Measurements from ENCODE around the gene CSTPP1.
A peak's percentile ranks its signal among the peaks of the same experiment; 100 is the strongest.

Gene CSTPP1, protein sequence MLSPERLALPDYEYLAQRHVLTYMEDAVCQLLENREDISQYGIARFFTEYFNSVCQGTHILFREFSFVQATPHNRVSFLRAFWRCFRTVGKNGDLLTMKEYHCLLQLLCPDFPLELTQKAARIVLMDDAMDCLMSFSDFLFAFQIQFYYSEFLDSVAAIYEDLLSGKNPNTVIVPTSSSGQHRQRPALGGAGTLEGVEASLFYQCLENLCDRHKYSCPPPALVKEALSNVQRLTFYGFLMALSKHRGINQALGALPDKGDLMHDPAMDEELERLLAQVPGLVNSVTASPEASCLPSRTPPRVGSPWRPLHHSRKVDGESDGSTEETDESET

DNA sequence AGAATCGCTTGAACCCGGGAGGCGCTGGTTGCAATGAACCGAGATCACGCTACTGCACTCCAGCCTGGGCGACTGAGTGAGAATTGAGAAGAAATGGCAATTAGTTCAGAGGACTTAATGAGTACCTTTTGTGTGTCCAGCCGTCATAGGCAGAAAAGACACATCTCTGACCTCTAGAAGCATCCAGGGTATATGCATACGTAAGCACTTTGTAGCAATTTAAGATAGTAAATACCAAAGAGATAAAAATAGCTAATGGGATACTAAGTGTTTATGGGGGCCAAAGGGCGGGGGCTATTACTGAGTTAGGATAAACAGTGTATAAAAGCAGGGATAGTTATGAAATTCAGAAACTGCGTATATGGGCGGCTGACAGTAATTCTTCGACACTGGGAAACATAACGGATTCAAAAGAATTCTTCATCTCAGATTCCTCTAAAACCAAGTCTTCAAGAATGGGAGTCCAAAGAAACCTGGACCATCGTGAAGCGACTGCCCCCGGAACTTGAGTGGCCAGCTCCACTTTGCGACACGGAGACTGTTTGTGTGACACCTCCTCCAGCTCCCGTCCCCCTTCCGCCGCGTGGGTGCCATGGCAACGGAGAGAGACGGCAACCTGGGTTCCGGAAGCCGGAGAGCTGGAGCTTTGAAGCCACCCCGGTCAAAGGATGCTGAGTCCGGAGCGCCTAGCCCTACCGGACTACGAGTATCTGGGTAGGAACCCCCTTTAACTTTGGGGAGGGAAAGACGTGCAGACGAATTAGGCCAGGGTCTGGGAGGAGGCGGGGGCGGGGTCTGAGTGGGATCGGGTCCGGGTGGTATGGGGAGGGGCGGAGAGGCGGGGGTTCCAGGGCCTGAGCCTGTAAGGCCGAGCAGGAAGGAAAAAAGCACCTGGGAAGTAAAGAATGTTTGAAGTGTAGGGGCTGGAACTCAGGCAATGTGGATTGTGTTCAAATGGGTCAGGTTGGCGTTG lies at the start of gene CSTPP1:
CSTPP1 (plus strand) TSS at position 624 of the 973 bp plus-strand sequence; CDS start at position 669, 45 bp downstream.
- DNase-seq: peak; percentile 83 to 95

DNA sequence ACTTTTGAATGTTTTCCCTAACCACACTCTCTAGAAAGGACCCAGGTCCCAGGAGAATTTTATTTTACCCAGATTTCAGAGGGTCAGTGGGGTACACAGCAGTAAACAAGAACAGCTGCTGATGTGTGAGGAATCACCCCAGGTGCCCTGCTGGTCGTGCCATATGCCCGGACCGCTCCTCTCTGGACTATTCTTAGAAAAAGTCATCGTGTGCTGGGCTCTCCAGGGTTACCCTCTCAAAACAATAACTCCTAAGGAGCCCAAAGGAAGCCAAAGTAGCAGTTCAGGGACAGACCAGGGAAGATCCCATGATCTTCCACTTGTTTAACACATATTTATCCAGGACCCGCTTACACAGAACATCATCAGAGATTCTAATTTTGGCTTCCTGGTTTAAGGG lies 47.9 kb upstream of the CSTPP1 start:
- no peak for DNase-seq

DNA sequence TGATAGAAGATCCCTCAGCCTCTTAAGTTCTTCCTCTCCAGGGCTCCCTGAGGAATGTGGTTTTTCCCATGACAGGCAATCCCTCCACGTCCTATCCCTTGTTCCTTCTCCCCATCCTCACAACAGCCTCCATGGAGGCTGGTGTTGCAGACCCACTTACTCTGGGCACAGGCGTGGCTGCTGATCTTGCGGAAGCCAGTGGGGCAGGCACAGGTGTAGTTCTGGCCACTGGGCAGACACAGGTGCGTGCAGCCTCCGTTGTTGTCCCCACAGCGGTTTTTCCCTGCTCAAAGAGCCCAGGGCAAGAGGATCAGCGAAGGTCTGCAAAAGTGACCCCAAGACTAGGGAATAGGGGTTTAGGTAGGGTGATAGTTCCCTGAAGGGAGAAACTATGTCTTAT lies 47.3 kb upstream of the CSTPP1 start:
- DNase-seq: no peak

DNA sequence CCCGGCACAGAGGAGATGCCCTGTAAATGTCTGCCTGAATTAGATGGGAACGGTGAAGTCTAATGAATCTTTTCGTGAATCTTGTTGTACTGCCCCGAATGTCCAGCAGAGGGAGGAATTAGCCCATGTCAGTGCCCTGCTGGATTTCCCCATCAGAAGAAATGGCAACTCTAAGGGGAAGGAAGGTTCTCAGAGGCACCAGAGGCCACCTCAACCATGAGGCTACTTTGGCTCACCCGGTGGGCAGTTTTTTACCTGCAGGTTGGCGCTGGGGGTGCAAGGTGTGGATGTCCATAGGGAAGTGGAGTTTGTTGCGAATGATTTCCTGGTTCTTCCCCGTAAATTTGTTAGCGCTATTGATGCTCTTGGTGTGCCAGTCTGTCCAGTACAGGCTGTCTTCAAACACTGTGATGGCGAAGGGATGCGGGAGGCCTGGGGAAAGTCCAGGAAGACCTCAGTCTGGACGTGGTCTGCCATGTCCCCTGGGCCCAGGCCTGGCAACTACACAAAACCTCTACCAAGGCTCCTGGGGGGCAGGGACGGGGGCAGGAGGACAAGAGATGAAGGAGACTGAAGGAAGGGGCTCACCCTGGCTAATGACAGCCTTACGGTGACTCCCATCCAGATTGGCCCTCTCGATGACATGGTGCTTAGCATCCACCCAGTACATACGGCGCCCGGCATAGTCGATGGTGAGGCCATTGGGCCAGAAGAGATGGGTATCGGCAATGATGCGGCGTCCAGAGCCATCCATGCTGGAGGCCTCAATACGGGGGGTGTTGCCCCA lies 46.7 kb upstream of the CSTPP1 start:
- peak; percentile 66 to 97 for DNase-seq

DNA sequence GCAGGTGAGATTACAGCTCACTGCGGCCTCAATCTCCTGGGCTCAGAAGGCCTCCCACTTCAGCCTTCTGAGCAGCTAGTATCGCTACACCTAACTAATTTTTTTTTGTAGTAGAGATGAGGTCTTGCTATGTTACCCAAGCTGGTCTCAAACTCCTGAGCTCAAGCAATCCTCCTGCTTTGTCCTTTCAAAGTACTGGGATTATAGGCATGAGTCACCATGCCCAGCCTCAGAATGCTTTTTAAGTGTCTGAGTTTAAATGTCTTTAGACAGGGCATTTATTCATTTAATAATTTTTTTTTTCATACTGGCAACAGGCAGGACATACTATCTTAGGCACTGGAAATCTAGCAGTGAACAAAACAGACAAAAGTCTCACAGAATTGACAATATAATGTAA lies 45.9 kb upstream of the CSTPP1 start:
- no peak for DNase-seq

DNA sequence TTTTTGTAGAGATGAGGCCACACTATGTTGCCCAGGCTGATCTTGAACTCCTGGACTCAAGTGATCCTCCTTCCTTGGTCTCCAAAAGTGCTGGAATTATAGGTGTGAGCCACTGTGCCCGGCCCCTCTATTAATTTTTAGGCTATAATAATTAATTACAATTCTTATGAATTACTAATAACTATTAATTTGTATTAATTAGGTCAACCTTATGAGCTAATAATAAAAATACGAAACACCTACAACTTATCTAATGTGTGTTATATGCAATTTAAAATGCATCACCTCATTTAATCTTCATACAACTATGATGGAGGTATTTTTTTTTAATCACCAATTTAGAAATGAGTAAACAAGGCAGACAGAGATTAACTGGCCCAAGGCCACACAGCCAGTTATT lies 44.5 kb upstream of the CSTPP1 start:
- DNase-seq: no peak

DNA sequence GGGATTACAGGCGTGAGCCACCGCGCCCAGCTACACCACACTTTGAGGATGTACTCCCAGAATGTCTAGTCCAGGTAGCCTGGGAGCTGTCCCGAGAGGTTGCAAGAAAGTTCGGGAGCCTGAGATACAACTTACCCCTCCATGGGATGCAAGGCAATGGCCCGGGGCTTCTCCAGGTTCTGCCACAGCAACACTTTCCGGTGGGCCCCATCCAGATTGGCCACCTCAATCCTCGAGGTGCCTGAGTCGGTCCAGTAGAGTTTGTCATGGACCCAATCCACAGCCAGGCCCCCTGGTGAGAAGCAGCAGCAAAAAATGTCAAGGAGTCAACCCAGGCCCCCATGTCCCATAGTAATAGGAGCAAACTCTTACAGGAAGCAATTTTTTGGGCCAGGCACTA lies 43.7 kb upstream of the CSTPP1 start:
- DNase-seq: no peak

DNA sequence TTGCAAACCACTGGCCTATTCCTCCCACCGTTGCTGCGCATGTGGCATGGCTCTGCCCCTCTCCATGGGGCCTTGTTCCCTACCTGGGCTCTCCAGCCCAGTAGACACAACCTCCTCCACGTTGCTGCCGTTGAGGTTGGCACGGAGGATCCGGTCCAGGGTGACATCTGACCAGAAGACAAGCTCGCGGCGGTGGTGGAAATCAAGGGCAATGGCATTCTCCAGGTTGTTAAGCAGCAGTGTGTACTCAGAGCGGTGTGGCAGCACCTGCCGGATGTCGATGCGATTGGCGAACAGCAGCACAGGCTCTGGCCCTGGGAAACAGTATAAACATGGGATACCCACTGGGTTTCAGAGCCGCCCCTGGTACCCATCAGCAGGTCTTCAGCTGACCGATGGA lies 42.1 kb upstream of the CSTPP1 start:
- no peak for DNase-seq

DNA sequence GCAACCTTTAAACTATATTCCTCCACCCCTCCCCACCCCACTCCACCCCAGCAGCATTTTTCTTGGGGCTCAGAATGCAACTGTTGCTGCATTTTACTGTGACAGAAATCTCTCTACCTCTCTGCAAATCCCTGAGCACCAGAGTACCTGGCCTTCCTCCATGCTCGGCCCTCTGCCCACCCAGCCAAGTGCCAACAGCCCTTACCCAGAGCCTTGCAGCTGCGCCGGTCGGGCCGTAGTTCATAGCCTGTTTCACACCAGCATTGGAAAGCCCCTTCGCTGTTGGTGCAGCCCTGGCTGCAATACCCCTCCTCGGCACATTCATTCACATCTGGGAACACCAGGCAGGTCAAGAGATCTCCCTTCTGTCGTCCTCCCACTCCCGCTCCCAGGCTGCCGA lies 41.6 kb upstream of the CSTPP1 start:
- no peak for DNase-seq

DNA sequence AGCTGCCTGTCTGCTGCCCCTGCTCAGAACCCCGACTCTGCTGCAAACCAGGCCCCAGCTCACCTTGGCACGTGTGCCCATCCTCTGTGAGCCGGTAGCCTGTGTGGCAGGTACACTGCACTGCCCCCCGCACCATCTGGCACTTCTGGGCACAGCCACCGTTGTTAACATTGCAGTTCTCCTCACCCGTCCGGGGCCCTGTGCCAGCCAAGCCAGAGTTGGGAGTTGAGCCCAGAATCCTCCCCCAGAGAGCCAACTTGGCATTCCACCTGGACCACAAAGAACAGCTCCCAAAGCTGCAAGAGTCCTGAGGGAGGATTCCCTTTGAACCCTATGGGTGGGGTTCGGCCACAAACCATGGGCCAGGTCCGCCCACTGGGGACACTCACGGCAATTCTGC lies 40.7 kb upstream of the CSTPP1 start:
- DNase-seq: no peak

DNA sequence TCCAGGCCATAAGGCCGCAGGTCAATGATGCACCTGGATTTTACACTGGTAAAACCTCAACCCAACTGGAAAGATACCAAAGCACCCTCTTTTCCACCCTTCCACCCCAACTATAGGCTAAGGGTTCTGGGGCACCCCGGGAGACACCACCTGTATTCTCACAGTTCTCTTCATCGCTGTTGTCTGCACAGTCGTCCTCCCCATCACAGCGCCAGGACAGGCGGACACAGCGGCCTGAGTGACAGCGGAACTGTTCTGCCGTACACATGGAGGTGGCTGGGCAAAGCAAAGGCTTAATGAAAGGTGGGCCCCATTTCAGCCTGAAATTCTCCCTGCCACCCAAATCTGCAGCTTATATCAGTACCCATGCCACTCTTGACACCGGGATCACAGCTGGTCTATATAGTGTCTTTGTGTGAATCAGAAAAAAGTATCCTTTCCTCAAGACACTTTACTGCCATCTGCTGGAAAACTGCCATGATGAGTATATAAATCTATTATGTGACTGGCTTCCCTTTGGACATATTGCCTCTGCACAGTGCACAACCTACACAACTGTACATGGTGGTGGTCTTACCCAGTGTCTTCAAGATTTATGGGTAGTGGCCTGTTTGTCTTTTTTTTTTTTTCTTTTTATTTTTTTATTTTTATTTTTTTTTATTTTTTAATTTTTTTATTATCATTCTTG lies 39.7 kb upstream of the CSTPP1 start:
- peak; percentile 57 to 76 for DNase-seq

DNA sequence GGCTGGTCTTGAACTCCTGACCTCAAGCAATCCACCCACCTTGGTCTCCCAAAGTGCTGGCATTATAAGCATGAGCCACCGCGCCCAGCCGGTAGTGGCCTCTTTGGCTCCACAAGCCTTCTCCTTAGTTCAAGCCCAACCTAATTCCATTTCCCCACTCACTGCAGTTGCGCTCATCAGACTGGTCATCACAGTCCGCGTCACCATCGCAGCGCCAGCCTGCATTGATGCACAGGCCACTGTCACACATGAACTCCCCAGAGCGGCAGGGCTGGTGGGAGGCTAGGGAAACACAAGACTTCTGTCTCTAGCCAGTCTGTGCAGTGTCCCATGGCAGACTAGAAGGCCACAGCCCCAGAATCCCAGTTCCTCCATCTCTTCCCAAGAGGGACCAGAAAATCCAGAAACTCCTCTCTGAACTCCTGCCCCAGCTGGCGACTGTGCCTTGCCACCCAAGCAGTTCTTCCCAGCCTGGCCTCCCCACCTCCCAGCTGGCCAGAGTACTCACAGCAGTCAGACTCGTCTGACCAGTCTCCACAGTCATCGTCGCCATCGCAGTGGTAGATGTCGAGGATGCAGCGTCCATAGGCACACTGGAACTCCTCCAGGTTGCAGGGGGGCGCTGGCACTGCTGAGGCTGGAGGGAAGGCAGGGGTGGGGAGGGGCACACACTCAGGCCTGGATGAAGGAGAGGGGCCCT lies 38.0 kb upstream of the CSTPP1 start:
- DNase-seq: no peak

DNA sequence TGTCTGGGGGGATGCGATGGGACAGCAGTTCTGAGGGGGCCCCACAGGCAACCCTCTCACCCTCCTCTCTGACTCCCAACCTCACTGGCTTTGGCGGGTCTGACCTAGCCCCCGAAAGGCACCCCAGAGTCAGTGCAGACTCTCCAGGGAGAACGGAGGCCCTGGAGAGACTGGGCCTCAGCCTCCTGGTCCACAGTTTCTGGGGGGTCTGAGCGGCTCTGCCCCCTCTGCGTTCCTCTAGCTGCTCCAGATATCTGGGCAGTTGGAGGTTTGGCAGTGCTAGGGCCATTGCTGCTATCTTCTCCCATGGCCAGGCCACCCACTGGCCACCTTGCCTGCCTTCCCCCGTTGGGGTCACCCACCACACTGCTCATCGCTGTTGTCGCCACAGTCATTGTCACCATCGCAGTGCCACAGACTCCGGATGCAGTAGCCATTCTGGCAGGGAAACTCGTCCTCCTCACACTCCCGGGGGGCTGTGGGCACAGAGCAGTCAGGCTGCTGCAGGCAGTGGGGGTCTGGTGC lies 37.0 kb upstream of the CSTPP1 start:
- DNase-seq: no peak

DNA sequence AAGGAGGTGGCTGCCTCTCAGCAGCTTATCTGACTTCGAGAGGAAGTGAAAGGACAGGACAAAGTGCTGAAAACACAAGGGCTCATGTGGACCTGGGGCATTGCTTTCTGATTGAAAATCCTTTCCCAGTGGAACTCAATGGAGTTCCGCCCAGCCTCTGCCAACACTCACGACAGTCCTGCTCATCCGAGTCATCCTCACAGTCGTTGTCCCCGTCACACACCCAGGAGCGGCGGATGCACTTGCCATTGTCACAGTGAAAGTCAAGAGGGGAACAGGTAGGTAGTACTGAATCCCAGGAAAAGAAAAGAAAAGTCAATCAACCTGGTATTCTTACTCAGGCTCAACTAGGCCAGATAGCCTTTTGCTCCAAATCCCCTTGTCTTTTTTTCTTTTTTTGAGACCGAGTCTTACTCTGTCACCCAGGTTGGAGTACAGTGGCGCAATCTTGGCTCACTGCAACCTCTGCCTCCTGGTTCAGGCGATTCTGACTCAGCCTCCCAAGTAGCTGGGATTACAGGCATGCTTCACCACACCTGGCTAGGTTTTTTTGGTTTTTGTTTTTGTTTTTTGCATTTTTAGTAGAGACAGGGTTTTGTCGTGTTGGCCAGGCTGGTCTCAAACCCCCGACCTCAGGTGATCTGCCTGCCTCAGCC lies 36.3 kb upstream of the CSTPP1 start:
- DNase-seq: no peak

DNA sequence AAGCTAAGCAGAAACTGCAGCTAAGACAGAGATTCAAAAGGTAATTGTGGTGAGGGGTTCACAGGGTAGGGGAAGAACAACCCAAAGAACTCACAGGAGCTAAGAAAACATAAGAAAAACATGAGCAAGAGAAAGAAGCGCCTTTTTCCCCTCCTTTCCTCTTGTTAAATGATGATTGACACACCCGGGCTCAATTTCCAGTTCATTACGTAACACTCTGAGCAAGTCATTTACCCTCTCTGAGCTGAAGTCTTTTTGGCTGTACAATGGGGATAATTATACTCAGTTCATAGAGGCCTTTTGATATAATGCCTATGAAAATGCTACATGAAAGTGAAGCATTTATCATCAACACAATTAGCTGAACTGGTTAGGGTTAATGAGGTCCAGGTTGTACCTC lies 35.4 kb upstream of the CSTPP1 start:
- DNase-seq: no peak

DNA sequence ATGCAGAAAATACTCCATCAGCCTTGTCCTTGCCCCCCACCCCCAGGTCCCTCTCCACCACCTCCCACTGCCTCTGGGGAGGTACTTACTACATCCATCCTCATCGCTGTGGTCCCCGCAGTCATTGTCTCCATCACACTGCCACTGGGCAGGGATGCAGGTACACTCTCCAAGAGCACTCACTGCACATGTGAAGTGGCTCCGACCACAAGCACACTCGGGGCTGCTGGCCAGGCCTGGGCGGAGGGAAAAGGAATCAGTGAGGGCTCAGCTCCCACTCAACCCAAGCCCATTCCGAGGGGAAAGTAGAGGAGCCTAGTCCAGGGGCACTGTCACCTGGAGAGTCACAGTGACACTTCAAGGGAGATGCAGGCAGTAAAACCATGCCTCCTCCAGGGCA lies 33.9 kb upstream of the CSTPP1 start:
- no peak for DNase-seq

DNA sequence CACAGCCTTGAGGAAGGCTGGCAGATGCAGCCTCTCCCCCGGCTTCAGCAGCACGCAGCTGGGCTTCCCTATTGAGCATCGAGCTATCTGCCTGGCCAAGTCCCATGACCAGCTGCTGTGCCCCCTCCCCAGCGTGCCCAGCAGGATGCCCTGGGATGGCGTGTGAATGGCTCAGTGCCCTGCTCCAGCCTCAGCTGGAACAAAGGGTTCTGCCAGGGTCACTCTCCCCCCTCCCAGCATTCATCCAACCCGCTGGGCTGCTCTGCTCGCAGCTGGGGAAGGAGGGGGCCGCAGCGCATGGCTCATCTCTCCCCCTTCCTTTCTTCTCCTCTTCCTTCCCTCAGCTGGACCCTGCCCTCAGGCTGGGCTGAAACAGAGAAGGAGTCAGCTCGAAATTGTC lies 32.7 kb upstream of the CSTPP1 start:
- DNase-seq: no peak

DNA sequence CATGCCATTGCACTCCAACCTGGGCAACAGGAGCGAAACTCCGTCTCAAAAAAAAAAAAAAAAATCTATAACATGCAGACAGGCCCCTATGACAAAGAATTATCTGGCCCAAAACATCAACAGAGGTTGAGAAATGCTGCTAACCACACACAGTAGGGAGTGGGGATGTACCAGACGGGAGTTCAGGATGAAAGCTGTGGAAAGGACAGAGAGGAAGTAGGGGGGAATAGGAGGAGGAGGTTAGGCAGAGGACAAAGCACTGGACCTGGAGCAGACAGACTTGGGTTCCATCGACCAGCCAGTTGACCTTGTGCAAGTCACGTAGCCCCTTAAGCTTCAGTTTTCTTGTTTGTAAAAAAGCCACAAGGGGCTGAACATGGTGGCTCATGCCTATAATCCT lies 30.8 kb upstream of the CSTPP1 start:
- no peak for DNase-seq

DNA sequence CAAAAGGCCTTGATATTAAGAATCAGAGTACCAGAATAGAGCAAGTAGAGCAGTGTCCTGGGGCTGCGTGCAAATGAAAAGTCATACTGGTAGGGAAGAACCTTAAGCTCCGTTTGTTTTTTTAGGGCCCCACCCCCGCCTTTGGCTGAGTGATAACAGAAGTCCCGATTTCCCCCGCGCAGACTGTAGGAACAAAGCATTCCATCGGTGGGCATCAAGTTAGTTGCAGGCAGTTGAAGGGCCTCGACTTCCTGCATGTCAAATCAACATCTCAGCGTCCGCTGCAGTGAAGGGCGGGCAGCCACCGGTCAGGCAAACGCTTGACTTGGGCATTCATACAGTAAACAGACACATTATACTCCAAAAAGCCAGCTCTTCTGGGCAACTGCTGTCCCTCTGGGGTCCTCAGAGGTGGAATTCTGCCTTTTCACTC lies 29.9 kb upstream of the CSTPP1 start:
- no peak for DNase-seq

DNA sequence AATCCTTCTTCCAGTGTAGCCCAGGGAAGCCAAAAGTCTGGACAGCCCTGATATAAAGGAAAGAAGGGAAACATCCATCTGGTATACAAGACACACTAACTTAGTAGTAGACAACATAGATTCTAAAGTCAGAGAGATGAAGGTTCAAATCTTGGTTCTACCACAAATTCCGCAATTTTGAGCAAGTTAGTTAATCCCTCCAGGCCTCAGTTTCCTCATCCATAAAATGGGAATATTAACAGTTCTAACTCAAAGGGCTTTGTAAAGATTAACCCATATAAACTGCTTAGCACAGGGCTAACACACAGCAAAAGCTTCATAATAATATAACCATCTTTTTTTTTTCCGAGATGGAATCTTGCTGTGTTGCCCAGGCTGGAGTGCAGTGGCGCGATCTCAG lies 29.0 kb upstream of the CSTPP1 start:
- no peak for DNase-seq

DNA sequence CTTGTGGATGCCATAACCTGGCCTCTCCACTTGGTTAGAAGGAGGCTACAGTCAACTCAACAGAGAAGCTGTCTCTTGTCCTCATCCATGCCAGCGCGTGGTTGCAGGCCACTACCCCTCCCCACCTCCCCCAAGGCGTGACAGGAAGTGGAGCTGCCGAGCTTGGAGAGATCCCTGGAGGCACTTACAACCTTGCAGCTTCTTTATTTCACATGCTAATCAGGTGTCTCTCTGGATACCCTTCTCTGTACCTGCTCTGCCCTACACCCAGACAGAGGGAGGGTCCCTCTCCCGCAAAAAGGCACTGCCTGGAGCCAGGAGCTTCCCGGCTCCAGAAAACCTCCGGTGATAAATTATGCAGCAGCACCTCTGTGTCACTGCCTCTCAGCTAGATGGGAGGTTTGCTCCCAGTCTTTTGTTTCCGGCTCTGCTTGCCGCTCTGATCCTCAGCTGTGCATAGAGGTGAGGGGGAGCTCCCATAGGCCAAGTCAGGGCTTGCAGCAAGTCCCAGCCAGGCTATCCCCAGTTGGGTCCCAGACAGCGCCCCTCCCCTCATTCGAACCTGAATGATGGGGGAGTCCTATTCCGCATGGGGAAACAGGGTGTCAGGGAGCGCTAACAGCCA lies 23.9 kb upstream of the CSTPP1 start:
- DNase-seq: no peak
